Loucy (cell line): ENCODE measurements around the gene CD80.
A peak's percentile ranks its signal among the peaks of the same experiment; 100 is the strongest.

Experiments
- H2AFZ ChIP-seq: fragments of 200-600 bp; sonication (generic); 2 replicates; pipeline ENCODE4 v1.6.0; 2016; ENCODE audit warnings: antibody characterized with exemption, mild to moderate bottlenecking, low read length, moderate library complexity
- H3F3A ChIP-seq: fragments of 200-600 bp; 2 replicates; pipeline ENCODE4 v1.6.0; 2016; ENCODE audit warnings: antibody characterized with exemption, low read depth, mild to moderate bottlenecking
- H3K27me3 ChIP-seq: fragments of 200-600 bp; sonication (generic); 2 replicates; pipeline ENCODE4 v1.6.1; 2014; ENCODE audit warnings: low read length, mild to moderate bottlenecking; ENCODE audit not compliant: insufficient read depth, poor library complexity, severe bottlenecking
- H3K36me3 ChIP-seq: fragments of 200-600 bp; sonication (generic); 2 replicates; pipeline ENCODE4 v1.6.1; 2016; ENCODE audit warnings: low read length; ENCODE audit not compliant: insufficient read depth
- H3K4me1 ChIP-seq: fragments of 200-600 bp; sonication (generic); 2 replicates; pipeline ENCODE4 v1.5.1; 2014; ENCODE audit warnings: low read length, mild to moderate bottlenecking; ENCODE audit not compliant: insufficient read depth, poor library complexity, severe bottlenecking
- H3K4me2 ChIP-seq: fragments of 200-600 bp; sonication (generic); 2 replicates; pipeline ENCODE4 v1.6.0; 2014; ENCODE audit warnings: antibody characterized with exemption, low read length, low read depth, mild to moderate bottlenecking; ENCODE audit not compliant: poor library complexity, severe bottlenecking
- H3K4me3 ChIP-seq: fragments of 200-600 bp; sonication (generic); 2 replicates; pipeline ENCODE4 v1.5.1; 2014; ENCODE audit warnings: low read length, mild to moderate bottlenecking, mixed read lengths; ENCODE audit not compliant: poor library complexity, severe bottlenecking
- H3K79me2 ChIP-seq: fragments of 200-600 bp; sonication (generic); 2 replicates; pipeline ENCODE4 v1.6.1; 2014; ENCODE audit warnings: low read length; ENCODE audit not compliant: insufficient read depth
- H3K9ac ChIP-seq: fragments of 200-600 bp; sonication (generic); 2 replicates; pipeline ENCODE4 v1.6.0; 2014; ENCODE audit warnings: mild to moderate bottlenecking, low read depth, low read length, moderate library complexity; ENCODE audit not compliant: poor library complexity, severe bottlenecking
- H3K9me2 ChIP-seq: fragments of 200-600 bp; sonication (generic); replicated peaks from 2 replicates; pipeline ENCODE4 v1.6.1; 2016; ENCODE audit warnings: low read depth, low read length, mixed read lengths
- H3K9me3 ChIP-seq: fragments of 200-600 bp; sonication (generic); 2 replicates; pipeline ENCODE4 v1.6.1; 2014; ENCODE audit warnings: mild to moderate bottlenecking, antibody characterized with exemption, low read length, low read depth; ENCODE audit not compliant: insufficient read depth
- H4K20me1 ChIP-seq: fragments of 200-600 bp; sonication (generic); 2 replicates; pipeline ENCODE4 v1.6.0; 2014; ENCODE audit warnings: antibody characterized with exemption, low read length, mild to moderate bottlenecking; ENCODE audit not compliant: insufficient read depth, poor library complexity, severe bottlenecking
- EZH2phosphoT487 ChIP-seq: fragments of 200-600 bp; IDR thresholded peaks from 2 replicates; pipeline ENCODE4 v1.6.1; 2018; ENCODE audit warnings: antibody characterized with exemption, mild to moderate bottlenecking, moderate library complexity, borderline replicate concordance
- TF ChIP-seq, protein P1 (sequence below): fragments of 200-600 bp; sonication (generic); conservative IDR thresholded peaks from 2 replicates; pipeline ENCODE4 v1.5.1; 2014; ENCODE audit warnings: mild to moderate bottlenecking, antibody characterized with exemption, low read length

The CD80 gene

GRCh38 chr3:119538772-119539171, 20.6 kb downstream of the CD80 start:
- Histone ChIP-seq H3K4me3 (no peak overlapping the region), H3K4me2 (no peak overlapping the region), H3K79me2 (no peaks in the 10 kb centered on the region), H4K20me1 (no peaks in the 10 kb centered on the region), H2AFZ (0 out of 2 replicates have a peak overlapping the region, but pooled peaks have one; percentile 12), H3K4me1 (no peaks in the 10 kb centered on the region), H3K36me3 (no peaks in the 10 kb centered on the region), H3F3A (no peaks in the 10 kb centered on the region), H3K9me3 (no peaks in the 10 kb centered on the region), H3K27me3 (no peaks in the 10 kb centered on the region), H3K9ac (no peak overlapping the region), H3K9me2 (no peaks in the 10 kb centered on the region)
- TF ChIP-seq, protein P1, sequence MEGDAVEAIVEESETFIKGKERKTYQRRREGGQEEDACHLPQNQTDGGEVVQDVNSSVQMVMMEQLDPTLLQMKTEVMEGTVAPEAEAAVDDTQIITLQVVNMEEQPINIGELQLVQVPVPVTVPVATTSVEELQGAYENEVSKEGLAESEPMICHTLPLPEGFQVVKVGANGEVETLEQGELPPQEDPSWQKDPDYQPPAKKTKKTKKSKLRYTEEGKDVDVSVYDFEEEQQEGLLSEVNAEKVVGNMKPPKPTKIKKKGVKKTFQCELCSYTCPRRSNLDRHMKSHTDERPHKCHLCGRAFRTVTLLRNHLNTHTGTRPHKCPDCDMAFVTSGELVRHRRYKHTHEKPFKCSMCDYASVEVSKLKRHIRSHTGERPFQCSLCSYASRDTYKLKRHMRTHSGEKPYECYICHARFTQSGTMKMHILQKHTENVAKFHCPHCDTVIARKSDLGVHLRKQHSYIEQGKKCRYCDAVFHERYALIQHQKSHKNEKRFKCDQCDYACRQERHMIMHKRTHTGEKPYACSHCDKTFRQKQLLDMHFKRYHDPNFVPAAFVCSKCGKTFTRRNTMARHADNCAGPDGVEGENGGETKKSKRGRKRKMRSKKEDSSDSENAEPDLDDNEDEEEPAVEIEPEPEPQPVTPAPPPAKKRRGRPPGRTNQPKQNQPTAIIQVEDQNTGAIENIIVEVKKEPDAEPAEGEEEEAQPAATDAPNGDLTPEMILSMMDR: no peak

GRCh38 chr3:119536757-119537156, 22.7 kb downstream of the CD80 start:
- no peaks in the 10 kb centered on the region for H3K4me1 ChIP-seq
- no peaks in the 10 kb centered on the region for H3K79me2 ChIP-seq
- no peaks in the 10 kb centered on the region for H3K27me3 ChIP-seq
- no peaks in the 10 kb centered on the region for H3K36me3 ChIP-seq
- H3K4me2 ChIP-seq: no peak overlapping the region
- H3K4me3 ChIP-seq: no peak overlapping the region
- no peaks in the 10 kb centered on the region for H3K9me3 ChIP-seq
- TF ChIP-seq, protein P1: no peak
- no peaks in the 10 kb centered on the region for H3K9me2 ChIP-seq
- H3K9ac ChIP-seq: no peak overlapping the region
- H3F3A ChIP-seq: no peaks in the 10 kb centered on the region
- H4K20me1 ChIP-seq: no peaks in the 10 kb centered on the region
- H2AFZ ChIP-seq: no peak overlapping the region

GRCh38 chr3:119534296-119534695, 25.1 kb downstream of the CD80 start:
- no peak overlapping the region for H3K4me2 ChIP-seq
- H3K36me3 ChIP-seq: no peaks in the 10 kb centered on the region
- no peaks in the 10 kb centered on the region for H3K9me2 ChIP-seq
- no peaks in the 10 kb centered on the region for H3K27me3 ChIP-seq
- H3K9ac ChIP-seq: no peak overlapping the region
- H3F3A ChIP-seq: no peaks in the 10 kb centered on the region
- TF ChIP-seq, protein P1: no peak
- TF ChIP-seq EZH2phosphoT487: no peak
- H3K4me3 ChIP-seq: no peak overlapping the region
- no peaks in the 10 kb centered on the region for H3K4me1 ChIP-seq
- H3K9me3 ChIP-seq: no peaks in the 10 kb centered on the region
- H4K20me1 ChIP-seq: no peaks in the 10 kb centered on the region
- no peak overlapping the region for H2AFZ ChIP-seq
- no peaks in the 10 kb centered on the region for H3K79me2 ChIP-seq
